Mesenchymal stem cell (in vitro differentiated cells and primary cell): ENCODE data around the gene CATSPER3.

ENCODE experiments used
- DNase-seq: peaks from one replicate; pipeline ENCODE4 v3.0.0-alpha.2; 2013
- H2AFZ ChIP-seq: one replicate; pipeline ENCODE4 v1.6.1; 2013; ENCODE audit warnings: low read depth, mild to moderate bottlenecking, control low read depth, inconsistent platforms, low read length, moderate library complexity
- H2AK5ac ChIP-seq: 2 replicates; pipeline ENCODE4 v1.6.1; 2013; ENCODE audit warnings: low read length, moderate library complexity, mild to moderate bottlenecking, inconsistent platforms; ENCODE audit not compliant: severe bottlenecking
- H2BK120ac ChIP-seq: one replicate; pipeline ENCODE4 v1.6.1; 2013; ENCODE audit warnings: low read depth, mild to moderate bottlenecking, inconsistent platforms, low read length, moderate library complexity
- H2BK12ac ChIP-seq, 2 experiments: one replicate each; pipeline ENCODE4 v1.6.1; 2013; ENCODE audit warnings: inconsistent platforms in 2 of 2, low read length in 2 of 2, mild to moderate bottlenecking in 2 of 2, moderate library complexity in 2 of 2, control low read depth in 1 of 2
- H2BK15ac ChIP-seq: one replicate; pipeline ENCODE4 v1.6.1; 2013; ENCODE audit warnings: mild to moderate bottlenecking, low read depth, inconsistent platforms; ENCODE audit not compliant: poor library complexity, severe bottlenecking
- H2BK5ac ChIP-seq: 2 replicates; pipeline ENCODE4 v1.6.1; 2013; ENCODE audit warnings: low read depth, mild to moderate bottlenecking, low read length, control low read depth, inconsistent platforms; ENCODE audit not compliant: poor library complexity, severe bottlenecking
- H3K14ac ChIP-seq, 2 experiments: one replicate each; pipeline ENCODE4 v1.6.1; 2013; ENCODE audit warnings: inconsistent platforms in 2 of 2, low read length in 2 of 2, control low read depth in 1 of 2, mild to moderate bottlenecking in 1 of 2, moderate library complexity in 1 of 2
- H3K18ac ChIP-seq, 2 experiments: one replicate each; pipeline ENCODE4 v1.6.1; 2013; ENCODE audit warnings: inconsistent platforms in 2 of 2, low read length in 2 of 2, control low read depth in 1 of 2, low read depth in 1 of 2, mild to moderate bottlenecking in 1 of 2
- H3K23ac ChIP-seq, 2 experiments: one replicate each; pipeline ENCODE4 v1.6.1; 2013; ENCODE audit warnings: inconsistent platforms in 2 of 2, low read length in 2 of 2, mild to moderate bottlenecking in 2 of 2, moderate library complexity in 2 of 2, control low read depth in 1 of 2
- H3K27ac ChIP-seq: 2 replicates; pipeline ENCODE4 v1.5.1; 2013; ENCODE audit warnings: mild to moderate bottlenecking, moderate library complexity, low read length, control low read depth, inconsistent platforms; ENCODE audit not compliant: poor library complexity, severe bottlenecking
- H3K27me3 ChIP-seq, 2 experiments: 2 replicates each; pipeline versions ENCODE4 v1.6.1 to v1.7.0; 2013; ENCODE audit warnings: low read length in 2 of 2, mild to moderate bottlenecking in 2 of 2, moderate library complexity in 2 of 2, control low read depth in 1 of 2, inconsistent platforms in 1 of 2; ENCODE audit not compliant: control insufficient read depth in 1 of 2, insufficient read depth in 1 of 2
- H3K36me3 ChIP-seq, 2 experiments: 2 replicates each; pipeline versions ENCODE4 v1.6.1 to v1.7.0; 2013; ENCODE audit warnings: low read length in 2 of 2, control low read depth in 1 of 2, inconsistent platforms in 1 of 2, low read depth in 1 of 2, mild to moderate bottlenecking in 1 of 2; ENCODE audit not compliant: insufficient read depth in 2 of 2, control insufficient read depth in 1 of 2
- H3K4ac ChIP-seq, 2 experiments: one replicate each; pipeline ENCODE4 v1.6.1; 2013; ENCODE audit warnings: inconsistent platforms in 2 of 2, low read length in 2 of 2, mild to moderate bottlenecking in 2 of 2, moderate library complexity in 2 of 2, control low read depth in 1 of 2, low read depth in 1 of 2
- H3K4me1 ChIP-seq: 2 replicates; pipeline ENCODE4 v1.6.1; 2013; ENCODE audit warnings: low read depth, low read length, control low read depth; ENCODE audit not compliant: control insufficient read depth, insufficient read depth
- H3K4me2 ChIP-seq: 2 replicates; pipeline ENCODE4 v1.6.1; 2013; ENCODE audit warnings: low read length, mild to moderate bottlenecking, inconsistent platforms; ENCODE audit not compliant: poor library complexity, severe bottlenecking
- H3K4me3 ChIP-seq, 2 experiments: 2 replicates each; pipeline versions ENCODE4 v1.5.1 to v1.7.0; 2013; ENCODE audit warnings: low read length in 2 of 2, mild to moderate bottlenecking in 2 of 2, control low read depth in 1 of 2, low read depth in 1 of 2; ENCODE audit not compliant: insufficient read depth in 1 of 2
- H3K79me1 ChIP-seq: replicated peaks from 2 replicates; pipeline ENCODE4 v1.6.1; 2013; ENCODE audit warnings: mild to moderate bottlenecking, control low read depth, low read length, inconsistent platforms; ENCODE audit not compliant: poor library complexity, severe bottlenecking
- H3K9ac ChIP-seq: 2 replicates; pipeline ENCODE4 v1.7.0; 2013; ENCODE audit warnings: mild to moderate bottlenecking, low read length, moderate library complexity
- H3K9me3 ChIP-seq: 2 replicates; pipeline ENCODE4 v1.7.0; 2013; ENCODE audit warnings: mild to moderate bottlenecking, low read length; ENCODE audit not compliant: control insufficient read depth
- H4K8ac ChIP-seq: one replicate; pipeline ENCODE4 v1.6.1; 2013; ENCODE audit warnings: inconsistent platforms, mild to moderate bottlenecking, low read length, moderate library complexity
- H4K91ac ChIP-seq: one replicate; pipeline ENCODE4 v1.6.1; 2013; ENCODE audit warnings: mild to moderate bottlenecking, low read length, inconsistent platforms
- WGBS: methylation state at CpG from one replicate; pipeline ENCODE4 v1.1.7; 2013; ENCODE audit warnings: mixed read lengths; 5-methylcytosine and 5-hydroxymethylcytosine counted together

The CATSPER3 gene

GRCh38 chr5:135048930-135049329, 81.2 kb downstream of the CATSPER3 start:
- Histone ChIP-seq H3K9me3 (no peaks in the 10 kb centered on the region), H4K91ac (no peak overlapping the region), H3K36me3 (no peaks in the 10 kb centered on the region), H2AK5ac (no peak overlapping the region), H2BK120ac (no peak overlapping the region), H3K27me3 (peaks cover 98 to 100% of the 10 kb centered on the region in 2 experiments), H3K9ac (no peak overlapping the region), H3K14ac (no peak overlapping the region), H3K79me1 (no peaks in the 10 kb centered on the region), H2AFZ (no peak overlapping the region), H3K18ac (no peak overlapping the region), H4K8ac (no peak overlapping the region), H3K23ac (peak overlapping the region in 1 of 2 experiments; percentile 34), H3K4me1 (peaks cover 4% of the 10 kb centered on the region), H3K4me3 (no peak overlapping the region), H3K4ac (no peak overlapping the region), H2BK12ac (no peak overlapping the region), H3K4me2 (no peak overlapping the region), H2BK5ac (no peak overlapping the region), H3K27ac (no peak overlapping the region), H2BK15ac (no peak overlapping the region)
- no CpG with 5 or more reads among the region's 1 CpG for WGBS
- DNase-seq: no peak

GRCh38 chr5:135050244-135050767, 82.6 kb downstream of the CATSPER3 start:
- no peak overlapping the region for H3K9ac ChIP-seq
- DNase-seq: no peak
- no peak overlapping the region for H2AFZ ChIP-seq
- no peak overlapping the region for H3K18ac ChIP-seq
- no peaks in the 10 kb centered on the region for H3K36me3 ChIP-seq
- H3K4me1 ChIP-seq: peaks cover 4% of the 10 kb centered on the region
- no peak overlapping the region for H3K4ac ChIP-seq
- H2BK5ac ChIP-seq: no peak overlapping the region
- H3K27me3 ChIP-seq: peaks cover 94 to 96% of the 10 kb centered on the region in 2 experiments
- H4K91ac ChIP-seq: no peak overlapping the region
- no peak overlapping the region for H2BK120ac ChIP-seq
- no peak overlapping the region for H3K4me3 ChIP-seq
- H4K8ac ChIP-seq: no peak overlapping the region
- H3K27ac ChIP-seq: no peak overlapping the region
- H2BK12ac ChIP-seq: no peak overlapping the region
- no peak overlapping the region for H2BK15ac ChIP-seq
- no peak overlapping the region for H2AK5ac ChIP-seq
- H3K79me1 ChIP-seq: no peaks in the 10 kb centered on the region
- no peaks in the 10 kb centered on the region for H3K9me3 ChIP-seq
- peak overlapping the region in 1 of 2 experiments; percentile 20 for H3K14ac ChIP-seq
- H3K4me2 ChIP-seq: no peak overlapping the region
- 23% methylated on average over 40 of the region's 45 CpGs for WGBS
- no peak overlapping the region for H3K23ac ChIP-seq

GRCh38 chr5:135051399-135051798, 83.7 kb downstream of the CATSPER3 start:
- H3K4me3 ChIP-seq: no peak overlapping the region
- no peak overlapping the region for H3K4ac ChIP-seq
- H3K23ac ChIP-seq: no peak overlapping the region
- no peak overlapping the region for H3K27ac ChIP-seq
- H4K8ac ChIP-seq: no peak overlapping the region
- no peak overlapping the region for H2AK5ac ChIP-seq
- WGBS: 63% methylated on average over 3 of the region's 3 CpGs
- H2BK15ac ChIP-seq: no peak overlapping the region
- no peak overlapping the region for H2AFZ ChIP-seq
- no peak overlapping the region for H3K18ac ChIP-seq
- no peak overlapping the region for H4K91ac ChIP-seq
- H3K4me1 ChIP-seq: peaks cover 4% of the 10 kb centered on the region
- H3K4me2 ChIP-seq: no peak overlapping the region
- no peaks in the 10 kb centered on the region for H3K9me3 ChIP-seq
- no peaks in the 10 kb centered on the region for H3K79me1 ChIP-seq
- H3K27me3 ChIP-seq: peaks cover 94 to 96% of the 10 kb centered on the region in 2 experiments
- H2BK5ac ChIP-seq: no peak overlapping the region
- H3K14ac ChIP-seq: no peak overlapping the region
- DNase-seq: no peak
- no peak overlapping the region for H3K9ac ChIP-seq
- H2BK12ac ChIP-seq: no peak overlapping the region
- H3K36me3 ChIP-seq: no peaks in the 10 kb centered on the region
- H2BK120ac ChIP-seq: no peak overlapping the region

GRCh38 chr5:135051872-135052271, 84.2 kb downstream of the CATSPER3 start:
- peaks cover 4% of the 10 kb centered on the region for H3K4me1 ChIP-seq
- no peak overlapping the region for H3K4ac ChIP-seq
- no peak overlapping the region for H3K4me3 ChIP-seq
- H2BK120ac ChIP-seq: no peak overlapping the region
- H4K91ac ChIP-seq: no peak overlapping the region
- H2AFZ ChIP-seq: no peak overlapping the region
- H3K27me3 ChIP-seq: peaks cover 95% of the 10 kb centered on the region in 2 experiments
- H3K18ac ChIP-seq: no peak overlapping the region
- no peak overlapping the region for H3K9ac ChIP-seq
- H2BK15ac ChIP-seq: no peak overlapping the region
- no peak overlapping the region for H3K4me2 ChIP-seq
- H3K79me1 ChIP-seq: no peaks in the 10 kb centered on the region
- WGBS: 48% methylated on average over 11 of the region's 11 CpGs
- no peak overlapping the region for H2BK5ac ChIP-seq
- H2AK5ac ChIP-seq: no peak overlapping the region
- H3K23ac ChIP-seq: no peak overlapping the region
- H3K27ac ChIP-seq: no peak overlapping the region
- H3K14ac ChIP-seq: no peak overlapping the region
- no peaks in the 10 kb centered on the region for H3K36me3 ChIP-seq
- no peak overlapping the region for H4K8ac ChIP-seq
- H3K9me3 ChIP-seq: no peaks in the 10 kb centered on the region
- H2BK12ac ChIP-seq: no peak overlapping the region
- no peak for DNase-seq
